Measurements from ENCODE around the gene ENO2.
"Not testable (repeated sequence)": the region's sequence is repeated elsewhere in the genome, so short reads cannot be mapped to it uniquely, and the experiment has no call there.

ENO2 gene

DNA sequence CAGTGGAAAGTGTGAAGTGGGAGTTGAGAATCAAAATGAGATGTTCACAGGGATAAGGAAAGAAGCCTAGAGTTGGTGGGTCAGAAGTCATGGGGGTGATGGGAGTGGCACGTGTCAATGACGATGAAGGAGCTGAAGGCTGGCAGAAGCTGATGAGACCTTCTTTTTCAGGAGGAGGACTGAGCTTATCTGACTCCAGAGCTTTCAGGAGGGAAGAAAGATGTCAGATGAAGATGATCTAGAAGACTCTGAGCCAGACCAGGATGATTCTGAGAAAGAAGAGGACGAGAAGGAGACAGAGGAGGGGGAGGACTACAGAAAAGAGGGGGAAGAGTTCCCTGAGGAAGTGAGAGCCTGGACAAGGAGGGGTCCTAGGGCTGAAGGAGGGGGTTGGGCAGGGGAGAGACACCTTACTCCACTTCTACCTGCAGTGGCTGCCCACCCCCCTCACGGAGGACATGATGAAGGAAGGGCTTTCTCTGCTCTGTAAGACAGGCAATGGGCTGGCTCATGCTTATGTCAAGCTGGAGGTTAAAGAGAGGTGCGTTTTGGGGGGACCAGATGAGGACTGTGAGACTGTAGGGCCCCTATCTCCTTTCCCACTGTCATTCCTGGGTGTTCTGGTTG lies 8.9 kb upstream of the ENO2 start:
- Histone ChIP-seq H3K36me3 (ENCODE audit: insufficient read depth, low read length) (no peaks in the 10 kb centered on the region), H3K79me2 (ENCODE audit: insufficient read depth, low read length) (no peaks in the 10 kb centered on the region), H3K9me2 (ENCODE audit: low read depth, low read length) (no peaks in the 10 kb centered on the region), H4K20me1 (ENCODE audit: insufficient read depth, low read length) (no peaks in the 10 kb centered on the region), H3K9ac (ENCODE audit: low read length) (peak overlapping the region; percentile 80), H3K4me3 (ENCODE audit: low read depth, low read length, poor library complexity, severe bottlenecking) (peak overlapping the region; percentile 82), H3K9me3 (ENCODE audit: low read length) (no peaks in the 10 kb centered on the region), H3K27ac (ENCODE audit: low read depth, low read length, poor library complexity, severe bottlenecking) (no peak overlapping the region), H2AFZ (ENCODE audit: low read length) (no peak overlapping the region), H3K4me2 (ENCODE audit: low read length) (peak overlapping the region; percentile 98), H3F3A (ENCODE audit: insufficient read depth, low read length) (no peaks in the 10 kb centered on the region), H3K4me1 (ENCODE audit: insufficient read depth, low read length, severe bottlenecking) (peaks cover 17% of the 10 kb centered on the region), H3K27me3 (ENCODE audit: insufficient read depth, low read length) (no peaks in the 10 kb centered on the region)
- TF ChIP-seq EZH2 (IDR thresholded peaks at IDR 0.05; ENCODE audit: borderline replicate concordance, low read length) = no peak
- TF ChIP-seq, protein P1, sequence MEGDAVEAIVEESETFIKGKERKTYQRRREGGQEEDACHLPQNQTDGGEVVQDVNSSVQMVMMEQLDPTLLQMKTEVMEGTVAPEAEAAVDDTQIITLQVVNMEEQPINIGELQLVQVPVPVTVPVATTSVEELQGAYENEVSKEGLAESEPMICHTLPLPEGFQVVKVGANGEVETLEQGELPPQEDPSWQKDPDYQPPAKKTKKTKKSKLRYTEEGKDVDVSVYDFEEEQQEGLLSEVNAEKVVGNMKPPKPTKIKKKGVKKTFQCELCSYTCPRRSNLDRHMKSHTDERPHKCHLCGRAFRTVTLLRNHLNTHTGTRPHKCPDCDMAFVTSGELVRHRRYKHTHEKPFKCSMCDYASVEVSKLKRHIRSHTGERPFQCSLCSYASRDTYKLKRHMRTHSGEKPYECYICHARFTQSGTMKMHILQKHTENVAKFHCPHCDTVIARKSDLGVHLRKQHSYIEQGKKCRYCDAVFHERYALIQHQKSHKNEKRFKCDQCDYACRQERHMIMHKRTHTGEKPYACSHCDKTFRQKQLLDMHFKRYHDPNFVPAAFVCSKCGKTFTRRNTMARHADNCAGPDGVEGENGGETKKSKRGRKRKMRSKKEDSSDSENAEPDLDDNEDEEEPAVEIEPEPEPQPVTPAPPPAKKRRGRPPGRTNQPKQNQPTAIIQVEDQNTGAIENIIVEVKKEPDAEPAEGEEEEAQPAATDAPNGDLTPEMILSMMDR (IDR thresholded peaks at IDR 0.05; ENCODE audit: low read length) = no peak

DNA sequence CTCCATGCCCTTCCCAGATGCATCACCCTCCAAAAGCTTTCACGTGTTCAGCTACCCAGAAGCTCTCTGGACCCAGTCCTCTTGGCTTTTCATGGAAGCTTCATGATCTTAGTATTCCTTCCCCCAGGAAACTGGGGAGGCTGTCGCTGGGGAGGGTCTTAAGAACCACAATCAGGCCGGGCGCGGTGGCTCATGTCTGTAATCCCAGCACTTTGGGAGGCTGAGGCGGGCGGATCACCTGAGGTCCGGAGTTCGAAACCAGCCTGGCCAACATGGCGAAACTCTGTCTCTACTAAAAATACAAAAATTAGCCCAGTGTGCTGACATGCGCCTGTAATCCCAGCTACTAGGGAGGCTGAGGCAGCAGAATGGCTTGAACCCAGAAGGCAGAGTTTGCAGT lies 6.2 kb upstream of the ENO2 start:
- H3K4me2 ChIP-seq (ENCODE audit: low read length); H3K27ac ChIP-seq (ENCODE audit: low read depth, low read length, poor library complexity, severe bottlenecking); H3K4me3 ChIP-seq (ENCODE audit: low read depth, low read length, poor library complexity, severe bottlenecking); H3K9me2 ChIP-seq (ENCODE audit: low read depth, low read length); H3K36me3 ChIP-seq (ENCODE audit: insufficient read depth, low read length); H4K20me1 ChIP-seq (ENCODE audit: insufficient read depth, low read length); H2AFZ ChIP-seq (ENCODE audit: low read length); H3K9me3 ChIP-seq (ENCODE audit: low read length); H3F3A ChIP-seq (ENCODE audit: insufficient read depth, low read length); H3K79me2 ChIP-seq (ENCODE audit: insufficient read depth, low read length); H3K27me3 ChIP-seq (ENCODE audit: insufficient read depth, low read length); H3K9ac ChIP-seq (ENCODE audit: low read length): not testable (repeated sequence)
- peaks cover 17% of the 10 kb centered on the region for H3K4me1 ChIP-seq (ENCODE audit: insufficient read depth, low read length, severe bottlenecking)

DNA sequence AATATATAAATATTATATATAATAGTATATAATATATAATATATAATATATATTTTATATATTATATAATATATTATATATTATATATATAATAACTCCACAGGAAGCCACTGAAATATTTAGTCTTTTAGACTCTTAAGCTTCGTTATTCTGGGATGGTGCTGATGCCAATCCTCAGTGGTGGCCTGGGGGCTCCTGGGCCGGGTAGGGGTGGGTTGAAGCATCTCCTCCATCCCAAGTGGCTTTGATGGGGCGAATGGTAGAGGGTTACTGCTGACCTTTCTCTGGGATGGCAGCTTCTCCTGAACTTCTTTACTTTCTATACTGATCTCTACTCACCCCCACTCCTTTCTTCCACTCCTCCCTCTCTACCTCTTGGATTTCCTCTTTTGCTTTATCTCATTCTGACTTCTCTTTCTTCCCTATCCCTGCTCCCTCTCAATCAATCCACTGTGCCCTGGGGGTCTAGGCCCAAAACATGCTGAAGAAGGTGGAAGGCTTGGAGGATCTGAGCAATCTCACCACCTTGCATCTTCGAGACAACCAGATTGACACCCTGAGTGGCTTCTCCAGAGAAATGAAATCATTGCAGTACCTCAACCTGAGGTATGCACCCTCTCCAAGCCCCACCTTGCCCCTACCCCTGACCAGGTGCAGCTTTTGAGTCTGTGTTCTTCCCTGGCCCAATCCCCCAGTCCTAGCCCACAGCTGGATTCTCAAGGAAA lies 4.8 kb upstream of the ENO2 start:
- H3K4me3 ChIP-seq (ENCODE audit: low read depth, low read length, poor library complexity, severe bottlenecking) = no peak overlapping the region
- H3K4me2 ChIP-seq (ENCODE audit: low read length) = no peak overlapping the region
- 0 out of 2 replicates have a peak, but pooled peaks cover 5% of the 10 kb centered on the region for H3K27me3 ChIP-seq (ENCODE audit: insufficient read depth, low read length)
- H3K9ac ChIP-seq (ENCODE audit: low read length) = no peak overlapping the region
- H3F3A ChIP-seq (ENCODE audit: insufficient read depth, low read length) = no peaks in the 10 kb centered on the region
- H3K36me3 ChIP-seq (ENCODE audit: insufficient read depth, low read length) = no peaks in the 10 kb centered on the region
- H2AFZ ChIP-seq (ENCODE audit: low read length) = no peak overlapping the region
- no peak for TF ChIP-seq EZH2 (IDR thresholded peaks at IDR 0.05; ENCODE audit: borderline replicate concordance, low read length)
- TF ChIP-seq, protein P1 (IDR thresholded peaks at IDR 0.05; ENCODE audit: low read length) = no peak
- H3K27ac ChIP-seq (ENCODE audit: low read depth, low read length, poor library complexity, severe bottlenecking) = no peak overlapping the region
- H3K9me2 ChIP-seq (ENCODE audit: low read depth, low read length) = no peaks in the 10 kb centered on the region
- H3K4me1 ChIP-seq (ENCODE audit: insufficient read depth, low read length, severe bottlenecking) = peaks cover 13% of the 10 kb centered on the region
- no peaks in the 10 kb centered on the region for H4K20me1 ChIP-seq (ENCODE audit: insufficient read depth, low read length)
- H3K79me2 ChIP-seq (ENCODE audit: insufficient read depth, low read length) = no peaks in the 10 kb centered on the region
- no peaks in the 10 kb centered on the region for H3K9me3 ChIP-seq (ENCODE audit: low read length)
